Fibroblast of villous mesenchyme (primary cell): ENCODE results near the gene SCUBE1. TPM values are rescaled to one million over a fixed set of nuclear protein-coding genes. Genes with fewer than 3 reads are reported as not detected.
"Not testable (repeated sequence)": the region's sequence is repeated elsewhere in the genome, so short reads cannot be mapped to it uniquely, and the experiment has no call there.

Experiments
- DNase-seq: peaks from one replicate; pipeline ENCODE4 v3.0.0-alpha.2; 2010; ENCODE audit warnings: low read depth
- H3K4me3 ChIP-seq: 2 replicates; pipeline ENCODE4 v1.5.1; 2011; ENCODE audit warnings: low read depth, mild to moderate bottlenecking, low read length
- total RNA-seq: library from RNA; depleted of rRNA; stranded (reverse); fragments of >200 nt; gene quantifications from 2 replicates; pipeline ENCODE4 v1.2.3, GENCODE V29; 2012
- TF ChIP-seq, protein P1 (sequence below): IDR thresholded peaks from 2 replicates; pipeline ENCODE4 v1.5.1; 2012; ENCODE audit warnings: low read depth, mild to moderate bottlenecking, low read length; ENCODE audit not compliant: insufficient read depth

The SCUBE1 gene
- total RNA-seq, 1 donor = not detected

DNA sequence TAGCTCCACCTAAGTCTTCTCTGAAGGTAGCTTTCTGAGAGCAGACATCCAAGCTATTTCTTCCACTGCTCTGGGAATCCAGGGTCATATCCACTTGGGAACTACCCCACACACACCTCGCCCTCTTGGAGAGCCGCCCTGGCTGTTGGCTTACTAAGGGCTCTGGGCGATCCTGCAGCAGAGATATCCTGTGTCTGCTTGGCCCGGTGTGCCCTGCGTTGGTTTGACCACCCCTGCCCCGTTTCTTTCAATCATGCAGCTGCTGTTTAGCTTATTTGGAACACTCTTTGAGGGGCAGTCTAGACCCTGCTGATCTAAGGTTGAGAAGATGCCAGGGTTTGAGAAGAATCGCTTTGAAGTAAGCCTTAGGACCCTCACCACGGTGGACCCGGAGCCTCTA, 17.4 kb upstream of the SCUBE1 start:
- DNase-seq = no peak
- H3K4me3 ChIP-seq = no peak overlapping the region
- TF ChIP-seq, protein P1, sequence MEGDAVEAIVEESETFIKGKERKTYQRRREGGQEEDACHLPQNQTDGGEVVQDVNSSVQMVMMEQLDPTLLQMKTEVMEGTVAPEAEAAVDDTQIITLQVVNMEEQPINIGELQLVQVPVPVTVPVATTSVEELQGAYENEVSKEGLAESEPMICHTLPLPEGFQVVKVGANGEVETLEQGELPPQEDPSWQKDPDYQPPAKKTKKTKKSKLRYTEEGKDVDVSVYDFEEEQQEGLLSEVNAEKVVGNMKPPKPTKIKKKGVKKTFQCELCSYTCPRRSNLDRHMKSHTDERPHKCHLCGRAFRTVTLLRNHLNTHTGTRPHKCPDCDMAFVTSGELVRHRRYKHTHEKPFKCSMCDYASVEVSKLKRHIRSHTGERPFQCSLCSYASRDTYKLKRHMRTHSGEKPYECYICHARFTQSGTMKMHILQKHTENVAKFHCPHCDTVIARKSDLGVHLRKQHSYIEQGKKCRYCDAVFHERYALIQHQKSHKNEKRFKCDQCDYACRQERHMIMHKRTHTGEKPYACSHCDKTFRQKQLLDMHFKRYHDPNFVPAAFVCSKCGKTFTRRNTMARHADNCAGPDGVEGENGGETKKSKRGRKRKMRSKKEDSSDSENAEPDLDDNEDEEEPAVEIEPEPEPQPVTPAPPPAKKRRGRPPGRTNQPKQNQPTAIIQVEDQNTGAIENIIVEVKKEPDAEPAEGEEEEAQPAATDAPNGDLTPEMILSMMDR = no peak

DNA sequence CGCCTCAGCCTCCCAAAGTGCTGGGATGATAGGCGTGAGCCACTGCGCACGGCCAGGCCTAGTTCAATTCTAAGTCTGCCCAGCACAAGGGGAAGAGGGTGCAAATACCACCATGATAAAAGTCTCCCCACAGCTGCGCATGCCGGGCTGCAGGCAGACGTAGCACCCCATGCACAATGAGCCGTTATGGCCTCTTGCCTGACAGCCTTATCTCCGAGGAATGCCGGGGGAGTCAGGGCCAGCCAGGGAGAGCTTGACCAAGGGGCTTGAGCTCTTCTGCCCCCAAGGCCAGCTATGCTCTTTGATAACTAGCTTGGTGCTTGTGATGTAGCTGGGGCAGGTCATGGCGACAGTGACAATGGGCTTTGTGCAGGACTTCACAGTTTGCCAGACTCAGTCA, 13.7 kb upstream of the SCUBE1 start:
- H3K4me3 ChIP-seq = no peak overlapping the region
- DNase-seq = no peak
- TF ChIP-seq, protein P1 = no peak

DNA sequence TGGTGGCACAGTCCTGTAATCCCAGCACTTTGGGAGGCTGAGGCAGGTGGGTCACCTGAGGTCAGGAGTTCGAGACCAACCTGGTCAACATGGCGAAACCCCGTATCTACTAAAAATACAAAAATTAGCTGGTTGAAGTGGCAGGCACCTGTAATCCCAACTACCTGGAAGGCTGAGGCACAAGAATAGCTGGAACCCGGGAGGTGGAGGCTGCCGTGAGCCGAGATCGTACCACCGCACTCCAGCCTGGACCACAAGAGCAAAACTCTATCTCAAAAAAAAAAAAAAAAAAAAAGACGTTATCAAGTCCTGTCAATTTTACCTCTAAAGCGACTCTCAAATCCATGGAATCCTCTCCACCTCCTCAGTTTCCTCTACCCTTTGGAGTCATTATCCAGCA, 12.5 kb upstream of the SCUBE1 start:
- not testable (repeated sequence) for H3K4me3 ChIP-seq, DNase-seq

DNA sequence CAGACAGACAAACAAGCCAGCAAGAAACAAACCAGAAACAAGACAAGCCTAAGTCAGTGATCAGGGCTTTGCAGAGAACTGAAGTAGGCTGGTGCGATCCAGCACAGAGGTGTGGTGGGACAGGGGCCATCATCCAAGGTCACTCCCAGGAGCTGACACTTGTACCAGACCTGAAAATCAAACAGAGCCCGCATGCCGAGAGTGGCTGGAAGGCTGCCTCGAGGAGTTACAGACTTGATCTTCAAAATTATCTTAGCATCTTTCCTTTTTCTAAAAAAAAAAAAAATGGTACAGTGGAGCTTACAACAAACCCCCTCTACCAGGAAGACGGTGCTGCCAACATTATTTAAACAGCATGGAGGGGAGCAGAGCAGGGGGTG, 8.8 kb upstream of the SCUBE1 start:
- no peak for DNase-seq
- no peak overlapping the region for H3K4me3 ChIP-seq
- TF ChIP-seq, protein P1 = no peak

DNA sequence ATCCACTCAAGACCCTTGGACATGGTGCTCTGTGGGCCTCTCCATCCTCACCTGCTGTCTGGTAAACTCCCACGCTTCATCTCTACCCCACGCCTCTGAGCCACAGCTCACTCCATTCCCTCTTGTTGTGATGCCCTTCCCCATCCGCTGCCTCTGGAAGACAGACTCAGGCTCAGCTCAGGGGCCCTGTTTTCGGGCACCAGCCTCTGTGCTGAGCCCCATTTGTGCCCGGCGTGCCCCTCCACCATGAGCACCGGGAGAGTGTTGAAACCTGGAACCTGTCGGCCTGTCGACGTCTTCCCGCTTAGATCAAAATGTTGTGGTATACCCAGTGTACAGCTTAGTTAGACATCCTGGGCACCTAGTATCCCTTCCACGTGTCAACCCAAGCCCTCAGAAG, 6.5 kb upstream of the SCUBE1 start:
- no peak for DNase-seq
- no peak overlapping the region for H3K4me3 ChIP-seq
- TF ChIP-seq, protein P1 = no peak

DNA sequence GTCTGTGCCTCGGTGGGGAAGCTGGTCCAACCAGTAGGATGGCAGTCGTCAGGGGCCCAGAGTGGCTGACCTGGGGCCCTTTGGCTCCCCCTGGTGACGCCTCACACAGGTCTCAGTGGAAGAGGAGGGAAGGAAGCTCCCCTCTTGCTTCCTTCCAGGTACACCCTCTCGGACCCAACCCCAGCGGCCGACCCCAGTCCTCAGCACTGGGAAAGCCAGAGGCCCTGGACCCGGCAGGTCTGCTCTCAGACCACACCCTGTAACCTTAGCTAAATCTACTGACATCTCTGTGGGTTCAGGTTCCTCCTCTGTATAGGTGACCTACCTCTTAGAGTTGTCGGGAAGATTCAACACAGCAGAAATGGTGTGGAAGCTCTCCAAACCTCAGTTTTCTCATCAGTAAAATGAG, 3.4 kb upstream of the SCUBE1 start:
- TF ChIP-seq, protein P1 = peak; percentile 76
- no peak overlapping the region for H3K4me3 ChIP-seq
- DNase-seq = peak; percentile 31

DNA sequence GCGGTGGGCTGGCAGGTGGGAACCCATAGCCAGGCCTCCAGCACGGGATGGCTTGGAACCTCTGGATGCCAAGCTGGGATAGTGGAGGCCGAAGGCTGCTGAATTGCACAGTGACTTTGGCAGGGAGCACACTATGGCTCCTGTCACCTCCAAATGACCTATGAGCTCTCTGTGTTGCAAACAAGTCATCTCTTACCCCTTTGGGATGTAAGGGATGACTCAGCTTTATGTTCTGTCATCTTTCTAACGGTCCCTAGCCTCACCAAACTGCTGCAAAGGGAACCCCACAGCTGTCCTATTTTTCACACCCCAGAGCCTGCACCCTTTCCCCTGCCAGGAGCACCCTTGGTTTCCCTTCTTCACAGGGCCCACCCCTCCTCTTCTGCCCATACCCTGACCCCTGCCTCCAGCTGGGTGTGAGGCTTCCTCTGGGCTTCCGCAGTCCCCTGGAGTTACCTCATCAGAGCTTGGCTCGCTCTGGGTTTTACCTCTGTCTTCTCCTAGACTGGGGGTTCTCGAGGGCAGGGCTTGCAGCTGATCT, 2.7 kb upstream of the SCUBE1 start:
- no peak for DNase-seq
- TF ChIP-seq, protein P1 = no peak

More for the DNA sequence above, 2.7 kb upstream of the SCUBE1 start:
- H3K4me3 ChIP-seq = no peak overlapping the region
